Thyroid gland (tissue), 4 donors: ENCODE results near the gene CD58. TPM values are rescaled to one million over a fixed set of nuclear protein-coding genes. Genes with fewer than 3 reads are reported as not detected.

Source experiments
- DNase-seq, 2 donors: peaks; one replicate each; pipeline ENCODE4 v3.0.0-alpha.2; 2019
- H3K27ac ChIP-seq, 3 donors: fragments of 200-600 bp; sonication (generic); 1 replicate in 2 of 3; 2 replicates in 1 of 3; pipeline ENCODE4 v1.5.1; 2016 to 2019; ENCODE audit warnings: mild to moderate bottlenecking in 1 of 3, moderate library complexity in 1 of 3
- H3K27me3 ChIP-seq: fragments of 200-600 bp; sonication (generic); one replicate; pipeline ENCODE4 v1.5.1; 2019
- H3K36me3 ChIP-seq, 2 donors: fragments of 200-600 bp; sonication (generic); one replicate each; pipeline ENCODE4 v1.5.1; 2016 to 2019
- H3K4me1 ChIP-seq, 2 donors: fragments of 200-600 bp; sonication (generic); one replicate each; pipeline ENCODE4 v1.5.1; 2017 to 2019
- H3K4me3 ChIP-seq, 3 donors: fragments of 200-600 bp; sonication (generic); replicated peaks in 1 of 3; 1 replicate in 2 of 3; 2 replicates in 1 of 3; pipeline ENCODE4 v1.5.1; 2016; ENCODE audit warnings: mild to moderate bottlenecking in 1 of 3
- H3K9me3 ChIP-seq: fragments of 200-600 bp; sonication (generic); one replicate; pipeline ENCODE4 v1.5.1; 2017
- POLR2A ChIP-seq, 2 donors: fragments of 450-650 bp; IDR thresholded peaks; one replicate each; pipeline ENCODE4 v1.6.1; 2017; ENCODE audit warnings: antibody characterized with exemption in 2 of 2, mild to moderate bottlenecking in 2 of 2, moderate library complexity in 1 of 2
- WGBS, 2 donors: methylation state at CpG; one replicate each; pipeline ENCODE4 v1.1.5; 2017; 5-methylcytosine and 5-hydroxymethylcytosine counted together
- intact Hi-C: fragments of 100-400 bp; cut with DNase I; formaldehyde crosslinking; loops from one replicate; pipeline ENCODE4 v1.15.1; 2023
- total RNA-seq, 4 donors: library from RNA; depleted of rRNA; stranded (reverse); fragments of >200 nt; gene quantifications; one replicate each; pipeline ENCODE4 v1.2.3, GENCODE V29; 2016
- TF ChIP-seq, protein P1 (sequence below), 6 experiments: fragments of 200-600 bp in 3 of 6; fragments of 450-650 bp in 3 of 6; sonication (generic) in 3 of 6; IDR thresholded peaks; one replicate each; pipeline ENCODE4 v1.5.1; 2016 to 2019; ENCODE audit warnings: antibody characterized with exemption in 6 of 6, mild to moderate bottlenecking in 2 of 6, inconsistent platforms in 1 of 6, moderate library complexity in 1 of 6

Gene CD58
- total RNA-seq, 4 donors from 2014 or later = 17.5 to 51.9 (median 23.1) TPM

DNA sequence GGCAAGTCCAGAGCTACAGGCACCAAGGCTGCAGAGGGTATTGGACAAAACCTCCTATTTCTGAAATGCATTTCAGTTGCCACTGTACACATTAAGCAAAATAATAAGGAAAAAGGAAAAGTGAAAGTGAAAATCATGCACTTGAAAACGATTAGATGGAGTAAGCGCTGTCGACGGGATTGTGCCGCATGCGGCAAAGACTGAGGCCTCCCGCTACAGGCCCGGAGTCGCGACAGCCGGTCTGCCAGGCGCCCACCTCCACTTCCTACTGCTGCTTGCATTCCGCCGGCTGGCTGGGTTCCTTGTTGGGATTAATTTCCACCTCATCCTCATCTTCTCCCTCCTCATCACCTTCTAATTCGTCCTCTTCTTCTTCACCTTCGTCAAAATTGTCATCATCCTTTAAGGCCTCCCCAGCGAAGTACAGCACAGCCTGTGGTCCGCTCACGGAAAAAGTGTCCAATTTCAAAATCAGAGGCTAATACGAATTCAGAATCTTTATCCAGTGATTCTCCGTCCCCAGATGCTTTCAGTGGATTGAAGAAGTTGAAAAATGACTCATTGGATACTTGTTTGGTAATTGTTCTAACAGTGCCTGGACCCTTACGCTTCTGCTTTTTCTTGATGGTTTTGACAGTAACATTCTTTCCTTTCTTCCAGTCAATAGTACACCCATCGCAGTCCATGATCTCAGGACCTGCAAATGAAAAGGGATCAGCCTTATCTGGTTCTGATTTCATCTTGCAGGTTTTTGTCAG is 38.0 kb downstream of the CD58 start:
- Histone ChIP-seq H3K4me3 (no peak overlapping the region), H3K36me3 (peaks cover 0 to 6% of the 10 kb centered on the region in 2 donors), H3K27me3 (no peaks in the 10 kb centered on the region), H3K4me1 (no peaks in the 10 kb centered on the region), H3K9me3 (no peaks in the 10 kb centered on the region), H3K27ac (no peak overlapping the region)
- TF ChIP-seq, protein P1, sequence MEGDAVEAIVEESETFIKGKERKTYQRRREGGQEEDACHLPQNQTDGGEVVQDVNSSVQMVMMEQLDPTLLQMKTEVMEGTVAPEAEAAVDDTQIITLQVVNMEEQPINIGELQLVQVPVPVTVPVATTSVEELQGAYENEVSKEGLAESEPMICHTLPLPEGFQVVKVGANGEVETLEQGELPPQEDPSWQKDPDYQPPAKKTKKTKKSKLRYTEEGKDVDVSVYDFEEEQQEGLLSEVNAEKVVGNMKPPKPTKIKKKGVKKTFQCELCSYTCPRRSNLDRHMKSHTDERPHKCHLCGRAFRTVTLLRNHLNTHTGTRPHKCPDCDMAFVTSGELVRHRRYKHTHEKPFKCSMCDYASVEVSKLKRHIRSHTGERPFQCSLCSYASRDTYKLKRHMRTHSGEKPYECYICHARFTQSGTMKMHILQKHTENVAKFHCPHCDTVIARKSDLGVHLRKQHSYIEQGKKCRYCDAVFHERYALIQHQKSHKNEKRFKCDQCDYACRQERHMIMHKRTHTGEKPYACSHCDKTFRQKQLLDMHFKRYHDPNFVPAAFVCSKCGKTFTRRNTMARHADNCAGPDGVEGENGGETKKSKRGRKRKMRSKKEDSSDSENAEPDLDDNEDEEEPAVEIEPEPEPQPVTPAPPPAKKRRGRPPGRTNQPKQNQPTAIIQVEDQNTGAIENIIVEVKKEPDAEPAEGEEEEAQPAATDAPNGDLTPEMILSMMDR (IDR thresholded peaks at IDR 0.05) = no peak
- no peak for TF ChIP-seq POLR2A (IDR thresholded peaks at IDR 0.05)
- no peak for DNase-seq
- intact Hi-C loops = no loop called here
- 94 to 97% methylated on average over 23 of the region's 23 CpGs for WGBS, 2 donors

DNA sequence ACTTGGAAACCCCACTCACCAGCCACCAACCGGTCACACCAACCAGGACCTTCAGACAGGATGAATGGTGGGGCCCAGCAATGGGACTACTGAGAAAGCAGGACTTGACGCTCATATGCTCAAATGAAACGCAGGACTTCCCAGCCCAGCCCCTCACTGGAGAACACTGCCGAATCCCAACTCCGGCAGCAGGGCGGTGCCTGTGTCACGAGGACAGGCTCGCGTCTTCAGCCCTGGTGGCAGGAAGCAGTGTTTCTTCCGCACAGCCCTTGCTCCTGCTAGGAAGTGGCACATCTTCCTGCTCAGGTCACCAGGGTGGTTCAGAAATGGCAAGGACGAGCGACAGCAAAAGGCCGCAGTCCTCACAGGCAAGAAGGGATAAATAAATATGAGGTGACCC is 38.9 kb downstream of the CD58 start:
- 92 to 97% methylated on average over 8 to 13 of the region's 13 CpGs for WGBS, 2 donors
- DNase-seq = no peak
- no peaks in the 10 kb centered on the region for H3K4me1 ChIP-seq
- H3K9me3 ChIP-seq = no peaks in the 10 kb centered on the region
- H3K27ac ChIP-seq = no peak overlapping the region
- H3K27me3 ChIP-seq = no peaks in the 10 kb centered on the region
- peaks cover 0 to 6% of the 10 kb centered on the region in 2 donors for H3K36me3 ChIP-seq
- intact Hi-C loops = no loop called here
- TF ChIP-seq, protein P1 (IDR thresholded peaks at IDR 0.05) = no peak
- no peak for TF ChIP-seq POLR2A (IDR thresholded peaks at IDR 0.05)
- no peak overlapping the region for H3K4me3 ChIP-seq

DNA sequence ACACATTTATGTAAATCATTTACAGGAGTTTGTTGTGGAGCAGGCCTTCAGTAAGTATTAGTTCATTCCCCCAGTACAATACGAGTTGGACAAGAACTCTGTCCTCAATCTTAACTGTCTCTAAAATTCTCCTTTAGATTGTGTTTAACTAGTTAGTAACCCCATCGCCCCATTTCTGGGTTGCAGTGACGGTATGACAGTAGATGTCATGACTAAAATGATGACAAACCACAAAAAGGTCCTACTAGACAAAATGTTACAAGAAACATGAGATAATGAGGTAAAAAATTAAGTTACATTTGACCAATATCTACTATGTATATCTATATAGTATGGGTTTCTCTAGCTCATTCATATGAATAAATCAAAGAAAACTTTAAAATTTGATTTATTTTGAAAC is 41.1 kb downstream of the CD58 start:
- H3K9me3 ChIP-seq = no peaks in the 10 kb centered on the region
- H3K36me3 ChIP-seq = no peaks in the 10 kb centered on the region
- no peaks in the 10 kb centered on the region for H3K27me3 ChIP-seq
- intact Hi-C loops = no loop called here
- no peak overlapping the region for H3K4me3 ChIP-seq
- TF ChIP-seq POLR2A (IDR thresholded peaks at IDR 0.05) = no peak
- TF ChIP-seq, protein P1 (IDR thresholded peaks at IDR 0.05) = no peak
- 94 to 96% methylated on average over 3 of the region's 3 CpGs for WGBS, 2 donors
- H3K27ac ChIP-seq = no peak overlapping the region
- DNase-seq = no peak
- no peaks in the 10 kb centered on the region for H3K4me1 ChIP-seq

DNA sequence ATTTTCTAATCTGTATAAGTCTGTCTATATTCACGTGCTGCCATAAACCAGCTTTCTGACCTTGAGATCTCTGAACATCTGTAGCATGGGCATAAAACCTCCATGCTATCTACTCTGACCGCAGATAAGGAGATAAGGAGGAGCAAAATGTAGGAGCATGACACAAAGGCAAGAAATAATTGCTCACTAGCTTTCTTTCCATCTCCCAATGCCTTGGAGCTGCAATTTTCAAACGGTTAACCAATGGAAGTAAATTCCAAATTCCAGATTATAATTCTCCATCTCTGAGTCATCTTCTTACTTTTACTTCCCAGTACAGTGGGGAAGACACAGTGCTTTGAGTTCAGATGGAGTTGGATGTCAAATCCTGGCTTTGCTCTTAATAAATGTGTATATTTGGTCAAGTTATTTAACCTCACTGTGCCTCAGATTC is 41.6 kb downstream of the CD58 start:
- H3K27me3 ChIP-seq = no peaks in the 10 kb centered on the region
- H3K9me3 ChIP-seq = no peaks in the 10 kb centered on the region
- no peak for DNase-seq
- no peak overlapping the region for H3K4me3 ChIP-seq
- 92 to 97% methylated on average over 3 of the region's 3 CpGs for WGBS, 2 donors
- H3K27ac ChIP-seq = no peak overlapping the region
- intact Hi-C loops = no loop called here
- TF ChIP-seq, protein P1 (IDR thresholded peaks at IDR 0.05) = no peak
- TF ChIP-seq POLR2A (IDR thresholded peaks at IDR 0.05) = no peak
- no peaks in the 10 kb centered on the region for H3K36me3 ChIP-seq
- no peaks in the 10 kb centered on the region for H3K4me1 ChIP-seq

DNA sequence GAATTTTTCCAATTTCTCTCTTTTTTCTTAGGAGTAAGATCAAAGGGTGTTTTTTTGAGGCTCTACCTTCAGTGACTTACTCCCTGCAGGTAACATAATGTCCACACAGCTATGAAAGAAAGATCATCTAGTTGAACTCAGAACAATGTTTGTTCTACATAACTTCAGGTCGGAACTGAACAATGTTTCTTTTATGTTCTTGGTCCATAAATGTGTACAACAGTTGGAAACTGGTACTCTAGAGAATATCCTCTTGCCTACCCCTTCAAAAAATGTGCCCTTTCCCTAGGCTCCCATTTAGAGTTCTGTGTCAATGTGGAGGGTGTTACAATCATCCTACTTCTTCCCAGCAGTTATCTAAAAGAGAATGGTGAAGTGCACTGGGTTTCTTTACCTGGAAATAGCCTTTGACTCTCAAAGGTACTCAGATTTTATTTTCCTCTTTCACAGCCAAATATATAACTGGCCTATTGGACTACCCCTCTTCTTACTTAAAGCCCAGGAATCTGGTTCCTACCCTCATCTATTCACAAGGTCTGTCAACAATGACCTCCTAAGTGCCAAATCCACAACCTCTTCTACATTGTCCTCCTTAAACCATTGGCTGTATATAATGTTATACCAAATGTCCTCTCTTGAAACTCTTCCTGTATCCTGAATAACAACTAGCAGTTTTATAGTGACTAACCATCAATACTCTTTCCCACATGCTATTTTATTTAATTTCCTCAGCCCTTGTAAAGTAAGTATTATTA is 42.3 kb downstream of the CD58 start:
- WGBS, 2 donors = 97 to 100% methylated on average over 1 of the region's 1 CpG
- no peak overlapping the region for H3K27ac ChIP-seq
- no peaks in the 10 kb centered on the region for H3K9me3 ChIP-seq
- H3K36me3 ChIP-seq = no peaks in the 10 kb centered on the region
- DNase-seq = no peak
- no peak overlapping the region for H3K4me3 ChIP-seq
- H3K4me1 ChIP-seq = no peaks in the 10 kb centered on the region
- TF ChIP-seq, protein P1 (IDR thresholded peaks at IDR 0.05) = no peak
- TF ChIP-seq POLR2A (IDR thresholded peaks at IDR 0.05) = no peak
- intact Hi-C loops = no loop called here
- H3K27me3 ChIP-seq = no peaks in the 10 kb centered on the region
